PC-9 (cell line): ENCODE data around the gene B4GALT7. TPM values are rescaled to one million over a fixed set of nuclear protein-coding genes. Genes with fewer than 3 reads are reported as not detected.

ENCODE experiments used
- BruUV-seq: library from RNA; stranded (reverse); fragments of 400-500 nt; replicated peaks from 2 replicates; lab custom pipeline; 2021; lab: Mats Ljungman, UMichigan
- CTCF ChIA-PET: fragments of 300-600 bp; sonication (Branson Sonifier 250); formaldehyde crosslinking; loops from one replicate; lab custom pipeline; 2022; ENCODE audit warnings: antibody characterized with exemption; lab: Charles Lee
- POLR2A ChIA-PET: fragments of 300-600 bp; sonication (Branson Sonifier 250); formaldehyde crosslinking; loops from one replicate; lab custom pipeline; 2022; ENCODE audit warnings: antibody characterized with exemption; ENCODE audit not compliant: unreplicated experiment; lab: Charles Lee
- DNase-seq, 2 experiments: peaks; one replicate each; pipeline versions ENCODE4 v3.0.0 to v3.0.0-alpha.2; 2015 to 2022; ENCODE audit warnings: mixed read lengths in 1 of 2
- H2AFZ ChIP-seq: fragments of 200-600 bp; sonication (generic); 2 replicates; pipeline ENCODE4 v1.8.1; 2017; ENCODE audit warnings: antibody characterized with exemption
- H3F3A ChIP-seq: fragments of 200-600 bp; sonication (generic); 2 replicates; pipeline ENCODE4 v1.8.1; 2017; ENCODE audit warnings: antibody characterized with exemption, mild to moderate bottlenecking, low read depth; ENCODE audit not compliant: insufficient read depth
- H3K27ac ChIP-seq: fragments of 200-600 bp; sonication (generic); 2 replicates; pipeline ENCODE4 v1.6.1; 2016; ENCODE audit warnings: mixed run types
- H3K27me3 ChIP-seq: fragments of 200-600 bp; sonication (generic); 2 replicates; pipeline ENCODE4 v1.6.1; 2016; ENCODE audit warnings: low read depth, mixed run types; ENCODE audit not compliant: insufficient read depth
- H3K36me3 ChIP-seq: fragments of 200-600 bp; sonication (generic); 2 replicates; pipeline ENCODE4 v1.6.1; 2016; ENCODE audit warnings: low read depth, mixed run types
- H3K4me1 ChIP-seq: fragments of 200-600 bp; sonication (generic); replicated peaks from 2 replicates; pipeline ENCODE4 v1.6.1; 2016; ENCODE audit warnings: mixed run types; ENCODE audit not compliant: insufficient read depth
- H3K4me2 ChIP-seq: fragments of 200-600 bp; sonication (generic); 2 replicates; pipeline ENCODE4 v1.6.1; 2017; ENCODE audit warnings: mixed run types
- H3K4me3 ChIP-seq: fragments of 200-600 bp; sonication (generic); 2 replicates; pipeline ENCODE4 v1.6.1; 2016; ENCODE audit warnings: mixed run types
- H3K79me2 ChIP-seq: fragments of 200-600 bp; sonication (generic); 2 replicates; pipeline ENCODE4 v1.6.1; 2017; ENCODE audit warnings: low read depth, mixed run types
- H3K9me2 ChIP-seq: fragments of 200-600 bp; sonication (generic); 2 replicates; pipeline ENCODE4 v1.8.1; 2017; ENCODE audit warnings: mild to moderate bottlenecking; ENCODE audit not compliant: insufficient read depth
- H3K9me3 ChIP-seq: fragments of 200-600 bp; sonication (generic); 2 replicates; pipeline ENCODE4 v1.8.1; 2016; ENCODE audit warnings: low read depth; ENCODE audit not compliant: insufficient read depth
- H4K20me1 ChIP-seq: fragments of 200-600 bp; sonication (generic); 2 replicates; pipeline ENCODE4 v1.8.1; 2017; ENCODE audit not compliant: insufficient read depth
- CTCF ChIP-seq: fragments of 200-600 bp; sonication (generic); conservative IDR thresholded peaks from 2 replicates; pipeline ENCODE4 v1.6.1; 2017; ENCODE audit warnings: mixed run types, antibody characterized with exemption, mild to moderate bottlenecking, moderate library complexity
- EZH2 ChIP-seq: fragments of 200-600 bp; sonication (generic); IDR thresholded peaks from 2 replicates; pipeline ENCODE4 v1.8.0; 2017; ENCODE audit warnings: antibody characterized with exemption, low read depth
- intact Hi-C: fragments of 100-400 bp; cut with micrococcal nuclease; formaldehyde crosslinking; loops from one replicate; pipeline ENCODE4 v1.10.0; 2022; ENCODE audit not compliant: unreplicated experiment
- total RNA-seq: library from RNA; stranded (reverse); gene quantifications from 2 replicates; pipeline ENCODE4 v1.2.3, GENCODE V29; 2021

The B4GALT7 gene
- total RNA-seq, 1 experiment from 2014 or later, result 27.9 TPM

- intact Hi-C loops, result no loop called here
- CTCF ChIA-PET, result no interaction called here
- Histone ChIP-seq H2AFZ (no peak overlapping the region), H4K20me1 (no peaks in the 10 kb centered on the region), H3K4me3 (no peak overlapping the region), H3K79me2 (peaks cover 34% of the 10 kb centered on the region), H3K27ac (no peak overlapping the region), H3K36me3 (peaks cover 5% of the 10 kb centered on the region; the same call in 1 of the 2 replicates), H3K4me2 (no peak overlapping the region), H3K9me3 (no peaks in the 10 kb centered on the region), H3F3A (peaks cover 14% of the 10 kb centered on the region; the same call in 1 of the 2 replicates), H3K9me2 (no peaks in the 10 kb centered on the region), H3K27me3 (no peaks in the 10 kb centered on the region), H3K4me1 (peaks cover 20% of the 10 kb centered on the region)
- no peak for DNase-seq
- BruUV-seq, result no TSS peak
- POLR2A ChIA-PET, result interaction anchor here (0.7 kb wide), 1 partner anchor 362 kb away, joined by 11 read pairs; no protein-coding TSS in a partner anchor
- TF ChIP-seq CTCF (no peak), EZH2 (no peak)
Measured at GRCh38 chr5:177596775-177597238, 3.1 kb upstream of the B4GALT7 start.

GRCh38 chr5:177598477-177598876 is 1.5 kb upstream of the B4GALT7 start:
- no TSS peak for BruUV-seq
- TF ChIP-seq CTCF (no peak), EZH2 (no peak)
- no peak overlapping the region for H3K4me3 ChIP-seq
- no peaks in the 10 kb centered on the region for H4K20me1 ChIP-seq
- intact Hi-C loops, result no loop called here
- H3K9me2 ChIP-seq, result no peaks in the 10 kb centered on the region
- peaks cover 13% of the 10 kb centered on the region for H3K4me1 ChIP-seq
- H3K27ac ChIP-seq, result no peak overlapping the region
- no peaks in the 10 kb centered on the region for H3K27me3 ChIP-seq
- DNase-seq, result no peak
- peaks cover 20% of the 10 kb centered on the region for H3K79me2 ChIP-seq
- peak overlapping the region; percentile 93 for H3K4me2 ChIP-seq
- H3K9me3 ChIP-seq, result no peaks in the 10 kb centered on the region
- ChIA-PET CTCF (no interaction called here), POLR2A (no interaction called here)
- H3K36me3 ChIP-seq, result peaks cover 5% of the 10 kb centered on the region; the same call in 1 of the 2 replicates
- no peak overlapping the region for H2AFZ ChIP-seq
- peaks cover 14% of the 10 kb centered on the region; the same call in 1 of the 2 replicates for H3F3A ChIP-seq

DNA sequence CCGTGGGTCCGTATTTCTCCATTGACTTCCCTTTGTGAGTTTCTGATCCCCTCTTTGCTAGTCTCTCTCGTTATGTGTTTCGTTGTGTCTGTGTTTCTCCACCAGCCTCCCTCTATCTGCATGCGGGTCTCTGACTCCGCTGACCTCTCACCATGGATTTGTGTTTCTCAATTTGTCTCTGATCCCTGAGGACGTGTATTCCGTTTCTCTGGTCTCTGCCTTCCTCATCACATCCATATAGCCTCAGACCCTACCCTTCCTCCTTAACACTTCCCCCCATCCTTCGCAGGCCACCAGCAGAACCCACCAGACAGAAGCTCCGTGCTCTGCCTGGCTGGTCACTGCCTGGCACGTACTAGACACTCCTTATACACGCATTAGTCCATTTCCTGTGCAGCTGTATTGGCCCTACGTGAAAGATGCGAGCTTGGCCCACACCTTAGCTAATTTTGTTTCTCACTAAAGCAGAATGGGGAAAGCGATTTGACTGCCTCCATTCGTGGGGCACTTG is 631 bp downstream of the B4GALT7 start:
- BruUV-seq, result no TSS peak

More for the DNA sequence above, 631 bp downstream of the B4GALT7 start:
- no peaks in the 10 kb centered on the region for H3K9me2 ChIP-seq
- no peak for TF ChIP-seq CTCF
- TF ChIP-seq EZH2, result no peak
- intact Hi-C loops, result loop anchor here (10.0 kb wide), 2 partner anchors 464 to 564 kb away; no protein-coding TSS in a partner anchor
- H3K27ac ChIP-seq, result peak overlapping the region; percentile 27
- ChIA-PET CTCF (no interaction called here), POLR2A (no interaction called here)
- peaks cover 13% of the 10 kb centered on the region for H3K4me1 ChIP-seq
- H3K36me3 ChIP-seq, result no peaks in the 10 kb centered on the region
- peaks cover 14% of the 10 kb centered on the region; the same call in 1 of the 2 replicates for H3F3A ChIP-seq
- H3K9me3 ChIP-seq, result no peaks in the 10 kb centered on the region
- peak overlapping the region; percentile 89 for H2AFZ ChIP-seq
- peak overlapping the region; percentile 84 for H3K4me2 ChIP-seq
- H3K4me3 ChIP-seq, result peak overlapping the region; percentile 61
- no peaks in the 10 kb centered on the region for H4K20me1 ChIP-seq
- peaks cover 12% of the 10 kb centered on the region; the same call in 1 of the 2 replicates for H3K79me2 ChIP-seq
- no peak for DNase-seq
- H3K27me3 ChIP-seq, result no peaks in the 10 kb centered on the region
